GM04503 (cell line): ENCODE measurements around the gene CYP27C1.

Experiments
- DNase-seq: peaks from one replicate; pipeline ENCODE4 v3.0.0-alpha.2; 2012; ENCODE audit warnings: low read depth

The CYP27C1 gene

DNA sequence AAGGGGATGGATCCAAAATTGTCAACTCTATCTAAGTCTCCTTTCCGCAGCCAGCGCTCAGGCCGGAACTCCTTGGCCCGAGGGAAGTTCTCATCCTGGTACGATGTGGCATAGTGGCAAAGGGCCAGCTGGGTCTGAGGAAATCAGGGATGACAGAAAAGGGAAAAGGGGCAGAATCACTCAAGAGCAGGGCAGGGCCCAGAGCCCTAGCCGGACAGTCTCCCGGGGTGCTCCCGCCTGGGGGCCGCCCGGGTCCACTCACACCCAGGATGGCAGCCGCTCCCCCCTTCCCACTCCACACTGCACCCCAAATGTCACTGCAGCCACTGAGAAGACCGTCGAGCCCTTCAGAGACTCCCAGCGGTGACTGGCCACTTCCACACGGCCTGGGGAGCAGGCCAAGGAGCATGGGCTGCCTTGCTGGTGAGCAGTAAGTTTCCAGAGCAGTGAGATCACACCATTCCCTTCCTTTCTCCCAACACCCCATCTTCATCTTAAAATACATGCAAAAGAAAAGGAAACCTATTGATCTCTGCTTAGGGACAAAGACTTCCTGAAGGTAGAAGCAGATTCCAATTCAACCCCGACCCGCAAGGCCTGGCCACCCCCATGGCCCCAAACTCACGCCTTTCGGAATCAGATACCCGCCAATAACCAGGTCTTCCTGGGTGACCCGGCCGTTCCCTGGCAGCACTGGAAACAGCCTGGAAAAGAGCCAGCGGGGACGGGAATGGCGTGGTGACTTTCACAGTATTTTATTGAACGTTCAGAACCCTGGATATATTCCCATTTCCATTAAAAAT lies 26.7 kb downstream of the CYP27C1 start:
- peak; percentile 30 for DNase-seq

DNA sequence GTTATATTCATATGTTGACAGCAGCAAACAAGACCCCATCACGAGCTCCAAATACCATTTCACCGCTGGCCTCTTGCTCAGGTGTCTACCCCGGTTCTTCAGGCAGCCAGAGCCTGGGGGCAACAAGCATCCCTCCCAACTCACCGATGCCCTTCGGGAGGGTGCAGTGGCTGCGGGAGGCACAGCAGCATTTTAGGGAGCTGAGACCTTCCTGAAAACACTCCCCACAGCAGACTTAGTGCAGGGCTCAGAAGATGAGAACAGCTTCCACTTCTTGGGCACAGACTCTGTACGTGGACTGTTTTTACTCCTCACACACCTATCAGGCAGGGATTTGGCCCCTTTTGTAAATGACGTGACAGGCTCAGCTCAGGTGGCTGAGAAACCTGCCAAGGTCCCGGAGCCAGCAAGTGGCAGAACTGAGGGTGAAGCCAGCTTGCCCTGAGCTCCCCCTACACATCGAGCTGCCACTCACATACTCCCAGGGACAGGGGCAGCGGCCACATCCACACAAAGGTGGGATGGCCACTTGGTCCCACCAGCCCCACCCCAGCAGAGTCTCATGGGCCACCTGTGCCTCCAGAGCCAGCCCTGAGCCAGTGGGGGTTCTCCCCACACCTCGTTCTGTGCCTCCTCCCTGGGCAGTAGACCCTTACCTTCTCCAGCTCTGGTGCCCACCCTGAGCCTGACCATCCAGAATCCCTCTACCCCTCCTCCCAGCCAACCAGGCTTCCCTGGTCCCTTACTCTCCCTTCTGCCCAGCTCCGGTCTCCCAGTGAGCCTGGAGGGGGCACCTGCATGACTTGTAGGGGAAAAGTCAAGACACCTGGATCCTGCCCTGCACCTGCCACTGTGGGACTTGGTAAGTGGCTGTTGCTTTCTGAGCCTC lies 28.5 kb downstream of the CYP27C1 start:
- DNase-seq: no peak

DNA sequence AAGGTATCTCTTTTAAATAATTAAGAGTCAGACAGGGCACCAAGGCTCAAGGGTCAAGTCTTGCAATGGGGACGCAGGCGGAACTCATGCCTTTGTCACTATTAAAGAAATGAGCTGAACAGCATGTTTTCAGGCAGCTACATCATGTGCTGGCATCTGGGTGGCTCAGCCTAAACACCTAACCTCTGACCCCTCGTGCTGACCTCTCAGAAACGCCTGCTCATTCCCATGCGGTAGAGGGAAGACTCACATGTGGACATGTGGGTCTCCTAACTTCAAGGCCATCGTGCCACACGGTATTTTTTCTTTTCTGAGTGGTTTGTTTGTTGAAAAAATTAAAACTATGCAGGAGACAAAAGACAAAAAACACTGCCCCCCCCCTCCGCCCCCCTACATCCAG lies 31.3 kb downstream of the CYP27C1 start:
- no peak for DNase-seq

DNA sequence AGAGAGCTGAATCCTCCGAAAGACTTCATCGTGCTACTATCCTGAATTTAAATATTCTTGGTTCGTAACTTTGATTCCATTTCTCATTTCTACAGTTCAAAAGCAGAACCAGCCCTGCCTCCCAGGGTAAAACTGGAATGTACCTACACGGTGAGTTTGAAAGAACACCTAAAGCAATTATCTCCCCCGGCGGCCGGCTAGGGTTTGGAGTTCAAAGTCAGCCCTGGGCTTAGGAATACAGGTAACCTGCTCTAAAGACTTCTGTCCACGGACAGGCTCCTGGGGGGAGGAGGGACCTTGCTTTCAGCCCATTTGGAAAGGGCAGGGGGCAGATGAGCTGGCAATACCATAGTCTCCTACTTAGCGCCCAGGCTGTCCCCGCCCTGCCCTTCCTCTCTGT lies 32.3 kb downstream of the CYP27C1 start:
- no peak for DNase-seq

DNA sequence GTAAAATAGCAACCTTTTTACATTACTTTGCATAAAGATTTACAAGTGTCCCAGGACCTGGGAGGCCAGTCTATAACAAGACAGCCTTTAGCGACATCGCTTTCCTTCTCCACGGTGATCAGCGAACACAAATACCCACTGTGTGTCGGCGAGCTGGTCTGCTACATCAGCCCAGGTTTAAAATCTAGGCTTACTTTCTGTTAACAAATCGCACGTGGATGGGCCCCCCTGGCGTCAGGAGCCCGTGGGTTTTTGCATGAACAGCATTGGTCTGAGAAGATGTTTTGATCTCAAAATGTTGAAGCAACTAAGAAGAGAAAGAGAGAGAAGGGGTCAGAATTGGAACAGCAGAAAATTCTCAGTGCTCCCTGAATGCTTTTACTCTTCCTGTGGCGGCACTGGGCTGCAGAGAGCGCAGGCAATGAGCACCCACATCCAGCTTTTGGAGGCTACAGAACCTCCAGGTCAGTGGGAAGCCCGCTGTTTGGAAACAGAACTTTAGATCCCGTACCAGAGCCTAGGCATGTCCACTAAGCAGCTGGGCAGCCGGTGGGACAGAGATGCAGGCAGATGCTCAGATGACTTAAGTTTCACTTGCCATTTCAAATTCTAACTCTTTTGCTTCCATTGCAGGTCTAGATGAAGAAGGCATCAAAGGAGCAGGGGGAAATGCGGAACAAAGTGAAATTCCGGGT lies 32.9 kb downstream of the CYP27C1 start:
- no peak for DNase-seq

DNA sequence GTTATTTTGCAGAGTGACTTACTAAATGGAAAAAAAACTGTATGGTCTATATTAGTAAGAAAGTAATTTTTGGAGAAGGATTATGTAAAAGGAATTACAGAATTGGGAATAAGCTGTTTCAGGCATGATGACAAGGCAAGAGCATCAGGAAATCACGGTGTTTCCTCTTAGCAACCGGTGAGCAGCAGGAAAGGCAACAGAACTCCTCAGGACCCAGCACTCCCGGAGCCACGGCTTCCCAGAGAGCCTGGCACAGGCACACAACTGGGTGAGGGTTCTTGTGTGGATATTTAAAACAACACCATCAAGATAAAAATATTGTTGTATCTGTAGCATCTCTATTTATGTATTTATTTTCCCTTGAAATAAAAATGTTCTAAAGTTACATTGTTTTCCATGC lies 34.4 kb downstream of the CYP27C1 start:
- no peak for DNase-seq

DNA sequence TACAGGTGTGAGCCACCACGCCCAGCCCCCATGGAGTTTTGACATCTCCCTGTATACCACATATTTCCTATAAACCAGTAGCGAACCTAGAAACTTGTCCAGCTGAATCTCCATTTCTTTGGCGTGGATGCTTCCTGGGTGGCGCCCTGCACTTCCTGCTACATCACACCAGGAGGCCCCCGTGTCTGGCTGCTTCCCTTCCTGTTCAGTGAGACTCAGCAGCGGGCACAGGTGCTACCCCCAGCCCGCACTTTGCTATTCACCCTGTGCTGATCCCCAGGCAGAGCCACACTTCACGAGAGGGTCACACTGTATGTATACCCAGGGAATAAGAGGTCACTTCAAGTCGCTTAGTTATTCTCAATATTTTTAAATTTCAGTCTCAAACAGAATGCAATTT lies 35.0 kb downstream of the CYP27C1 start:
- no peak for DNase-seq

DNA sequence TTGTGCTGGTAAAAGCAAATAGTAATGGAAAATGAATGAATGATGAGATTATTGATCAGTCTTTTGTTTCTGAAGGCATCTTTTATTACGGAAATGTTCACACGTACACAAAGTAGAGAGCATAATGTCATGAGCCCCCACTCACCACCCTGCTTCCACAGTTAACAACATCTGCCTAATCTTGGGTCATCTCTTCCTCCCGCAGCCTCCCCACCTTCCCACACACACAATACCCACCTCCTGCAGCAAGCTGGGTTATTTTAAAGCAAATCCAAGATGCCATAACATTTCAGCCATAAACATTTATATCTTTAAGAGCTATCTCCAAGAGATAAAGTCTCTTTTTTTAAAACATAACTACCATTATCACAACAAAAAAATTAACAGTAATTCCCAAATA lies 36.3 kb downstream of the CYP27C1 start:
- no peak for DNase-seq

DNA sequence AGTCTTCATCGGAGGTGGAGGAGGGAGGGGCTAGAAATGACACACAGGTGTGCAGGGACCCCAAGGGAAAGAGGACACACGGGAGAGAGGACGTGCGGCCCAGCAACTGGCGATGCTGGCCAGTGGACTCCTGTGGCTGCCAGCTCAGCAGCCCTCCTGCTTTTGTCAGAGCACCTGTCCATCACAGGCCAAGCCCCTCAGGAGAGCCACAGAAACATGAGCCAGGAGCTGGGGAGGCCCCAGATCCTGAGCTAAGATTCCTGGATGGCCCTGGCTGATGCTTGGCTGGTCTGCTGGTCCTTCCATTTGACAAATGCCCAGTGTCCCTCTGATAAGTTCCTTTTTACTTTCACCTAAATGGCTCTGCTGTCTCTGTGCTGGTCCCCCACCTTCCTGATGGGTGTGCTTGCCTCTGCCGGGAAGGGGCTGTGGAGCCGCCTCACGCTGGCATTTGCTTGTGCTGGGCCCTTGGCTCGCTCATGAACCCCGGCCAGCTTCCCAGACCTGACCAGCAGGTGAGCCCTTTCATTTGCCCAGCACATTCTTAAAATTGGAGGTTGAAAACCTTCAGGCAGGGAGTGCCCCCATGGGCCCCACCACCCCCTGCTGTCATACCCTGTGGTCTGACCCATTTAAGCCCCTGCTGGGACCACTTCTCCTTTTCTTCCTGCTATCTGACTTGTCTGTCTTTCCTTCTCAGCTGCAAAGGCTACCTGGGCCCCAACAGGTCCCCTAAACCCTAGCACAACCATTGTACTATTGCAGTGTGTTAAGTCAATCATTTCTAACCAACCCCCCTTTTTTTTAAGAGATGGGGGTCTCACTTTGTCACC lies 37.3 kb downstream of the CYP27C1 start:
- DNase-seq: no peak

DNA sequence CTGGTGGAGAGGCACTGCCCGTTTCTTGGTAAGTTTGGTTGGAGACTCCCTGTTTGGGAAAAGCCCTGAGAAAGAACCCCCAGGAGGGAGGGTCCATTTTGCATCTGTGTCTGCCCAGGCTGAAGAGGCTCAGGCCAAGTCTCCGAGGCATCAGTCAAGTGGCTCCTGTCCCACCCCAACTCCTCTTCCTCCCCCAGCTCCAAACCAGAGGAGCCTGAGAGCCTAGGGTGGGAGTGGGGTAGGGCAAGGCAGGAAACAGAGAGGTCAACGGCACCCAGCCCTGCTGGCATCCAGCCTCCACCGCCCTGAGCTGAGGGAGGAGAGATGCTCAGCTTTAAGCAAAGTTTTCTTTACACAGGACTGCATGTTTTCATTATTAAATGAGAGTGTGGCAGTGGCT lies 38.2 kb downstream of the CYP27C1 start:
- DNase-seq: no peak

DNA sequence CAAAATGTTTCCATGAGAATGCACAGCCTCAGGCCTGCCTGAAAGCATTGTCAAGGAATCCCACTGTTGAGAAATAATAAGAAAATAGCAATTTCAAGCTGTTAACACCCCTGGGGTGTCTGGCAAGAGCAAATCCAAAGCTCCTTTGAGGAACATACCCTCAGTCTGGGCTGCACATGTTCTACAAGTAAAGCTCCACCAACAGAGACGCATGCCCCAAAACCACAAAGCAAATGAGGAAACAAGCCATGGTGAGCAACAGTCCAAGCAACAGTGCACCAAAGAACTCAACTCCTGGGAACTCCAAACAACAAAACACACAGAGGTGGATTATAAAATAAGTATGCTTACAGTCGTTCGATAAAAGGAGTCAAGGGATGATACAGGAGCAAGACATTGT lies 40.3 kb downstream of the CYP27C1 start:
- DNase-seq: peak; percentile 77

DNA sequence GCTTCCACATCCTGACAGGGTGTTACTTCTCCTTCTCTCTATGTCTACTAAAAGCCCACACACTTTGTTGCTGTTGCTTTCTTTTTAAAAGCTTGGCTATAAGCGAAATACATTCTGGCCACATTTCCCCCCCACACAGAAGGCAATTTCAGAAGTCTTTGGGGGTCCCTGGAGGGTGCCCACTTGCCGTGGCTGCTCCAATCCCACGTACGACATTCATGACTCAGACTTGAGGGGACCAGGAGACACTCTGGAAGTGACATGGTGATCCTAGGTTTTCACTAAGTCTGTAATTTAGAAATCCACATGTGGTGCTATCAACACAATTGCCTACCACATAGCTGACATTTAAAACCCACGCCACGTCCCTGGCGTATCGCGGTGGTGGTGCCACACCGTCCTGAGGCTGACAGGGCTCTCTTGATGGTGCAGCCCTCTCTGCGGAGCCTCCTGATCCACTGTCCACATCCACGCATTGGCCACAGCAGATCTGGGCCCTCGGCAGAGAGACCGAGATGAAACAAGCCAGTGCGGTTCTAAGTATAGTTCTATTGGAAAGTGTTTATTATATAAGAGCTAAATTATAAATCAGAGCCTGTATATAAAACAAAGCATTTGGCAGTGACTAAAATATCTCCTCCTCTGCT lies 42.4 kb downstream of the CYP27C1 start:
- no peak for DNase-seq

DNA sequence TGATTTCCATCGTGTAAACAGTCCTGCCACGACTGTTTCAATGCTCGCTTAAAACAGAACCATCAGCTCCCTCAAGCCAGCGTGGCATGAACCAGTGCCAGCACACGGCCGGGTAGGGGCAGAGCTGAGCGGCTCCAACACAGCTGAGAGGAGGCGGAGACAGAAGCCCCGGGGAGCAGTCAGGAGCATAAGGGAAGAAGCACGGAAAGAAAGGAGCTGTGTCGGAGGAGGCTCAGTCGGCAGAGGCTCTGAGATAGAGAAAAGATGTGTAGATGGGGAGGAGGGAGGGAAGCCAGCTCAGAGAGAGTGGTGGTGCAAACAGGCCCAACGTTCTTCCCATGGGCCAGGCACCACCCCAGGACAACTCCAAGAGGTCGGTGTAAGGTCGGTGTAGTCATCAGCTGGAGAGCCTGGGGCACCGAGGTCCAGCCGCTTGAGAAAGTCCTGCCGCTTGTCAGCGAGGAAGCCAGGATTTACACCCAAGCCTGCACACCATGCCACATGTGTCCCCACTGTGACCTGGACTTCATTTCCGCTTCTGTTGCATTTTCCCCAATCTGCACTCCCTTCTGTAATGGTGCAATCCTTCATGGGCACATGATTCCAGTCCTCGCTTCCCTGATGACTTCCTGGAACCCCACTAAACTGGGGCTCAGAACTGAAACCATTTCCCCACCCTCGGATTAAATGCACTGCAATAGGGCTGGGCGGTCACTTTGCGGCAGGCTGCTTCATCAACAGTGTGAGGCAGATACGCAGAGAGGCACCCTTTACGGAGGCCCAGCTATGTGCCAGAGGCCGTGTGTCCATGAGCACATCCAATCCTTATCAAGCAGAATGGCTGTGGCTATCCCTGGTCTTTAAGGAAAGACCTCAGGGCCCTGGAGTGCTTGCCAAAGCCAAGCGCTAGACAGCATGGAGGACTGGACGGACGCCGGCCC lies 43.5 kb downstream of the CYP27C1 start:
- DNase-seq: peak; percentile 84

DNA sequence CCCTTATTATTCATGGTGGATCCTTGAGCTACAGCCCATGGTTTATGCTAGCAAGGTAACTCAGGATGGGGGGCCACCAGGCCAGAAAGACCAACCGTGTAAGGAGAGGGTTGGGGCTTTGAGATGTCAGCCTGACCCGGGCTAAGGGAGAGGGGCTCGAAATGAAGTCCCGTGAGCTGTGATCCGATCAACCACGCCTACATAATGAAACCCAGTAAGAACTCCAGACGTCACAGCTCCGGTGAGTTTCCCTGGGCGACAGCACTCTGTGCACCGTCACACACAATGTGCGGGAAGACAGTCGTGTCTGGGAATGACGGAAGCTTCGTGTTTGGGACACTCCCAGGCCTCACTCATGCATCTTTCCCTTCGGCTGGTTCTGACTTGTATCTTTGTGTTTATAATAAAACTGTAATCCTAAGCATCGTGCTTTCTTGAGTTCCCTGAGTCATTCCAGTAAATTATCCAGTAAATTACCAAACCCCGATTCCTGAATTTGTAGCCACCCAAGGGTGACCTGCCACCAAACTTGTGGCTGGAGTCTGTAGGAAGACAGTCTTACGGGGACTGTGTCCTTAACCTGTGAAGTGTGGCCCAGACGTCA lies 44.2 kb downstream of the CYP27C1 start:
- peak; percentile 67 for DNase-seq

DNA sequence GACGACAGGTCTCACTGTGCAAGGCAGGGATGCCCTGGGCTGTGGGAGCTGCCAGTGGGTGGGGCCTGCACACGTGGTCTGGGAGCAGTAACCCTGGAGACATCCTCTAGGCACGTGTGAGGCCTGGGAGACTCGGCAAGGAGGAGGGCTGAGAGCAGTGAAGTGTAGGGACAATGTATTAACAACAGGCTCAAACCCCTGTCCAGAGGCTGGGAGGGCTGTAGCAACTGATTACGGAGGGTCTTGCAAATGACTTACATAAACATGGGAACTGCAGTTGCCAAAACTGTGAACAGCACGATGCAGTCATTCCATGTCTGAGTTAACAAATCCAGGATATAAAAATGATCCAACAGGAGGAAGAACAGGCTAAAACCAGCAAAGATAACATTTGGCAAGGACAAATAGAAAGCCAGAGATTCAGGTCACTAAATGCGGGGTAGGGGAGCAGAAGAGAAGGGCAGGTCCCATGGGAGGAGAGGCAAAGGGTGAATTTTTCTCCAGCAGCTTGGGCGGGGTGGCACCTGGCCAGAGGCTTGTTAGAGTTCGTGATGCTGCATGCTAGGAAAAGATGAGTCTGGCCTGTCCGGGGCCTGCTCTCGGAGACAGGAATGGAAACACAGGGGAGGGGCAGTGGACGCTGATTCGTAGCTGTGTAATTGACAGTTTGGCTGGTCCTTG lies 44.9 kb downstream of the CYP27C1 start:
- no peak for DNase-seq

DNA sequence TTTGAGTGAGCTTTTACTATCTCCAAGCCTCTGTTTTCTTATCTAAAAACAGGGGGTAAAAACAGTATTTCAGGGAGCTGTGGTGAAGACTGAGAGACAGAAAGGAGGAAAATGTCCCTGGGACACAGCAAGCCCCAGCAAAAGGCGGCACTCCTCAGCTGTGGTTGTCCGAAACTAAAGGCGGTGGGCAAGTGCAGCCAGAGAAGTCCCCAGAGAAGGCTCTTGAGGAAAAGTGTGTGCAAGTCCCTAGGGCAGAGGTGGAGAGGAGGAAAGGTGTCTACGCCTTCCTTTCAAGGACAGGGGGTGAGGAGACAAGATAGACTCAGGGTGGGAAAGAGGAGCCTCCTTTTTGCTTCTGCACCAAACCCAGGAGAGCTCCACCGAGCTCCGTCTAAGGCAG lies 45.5 kb downstream of the CYP27C1 start:
- no peak for DNase-seq

DNA sequence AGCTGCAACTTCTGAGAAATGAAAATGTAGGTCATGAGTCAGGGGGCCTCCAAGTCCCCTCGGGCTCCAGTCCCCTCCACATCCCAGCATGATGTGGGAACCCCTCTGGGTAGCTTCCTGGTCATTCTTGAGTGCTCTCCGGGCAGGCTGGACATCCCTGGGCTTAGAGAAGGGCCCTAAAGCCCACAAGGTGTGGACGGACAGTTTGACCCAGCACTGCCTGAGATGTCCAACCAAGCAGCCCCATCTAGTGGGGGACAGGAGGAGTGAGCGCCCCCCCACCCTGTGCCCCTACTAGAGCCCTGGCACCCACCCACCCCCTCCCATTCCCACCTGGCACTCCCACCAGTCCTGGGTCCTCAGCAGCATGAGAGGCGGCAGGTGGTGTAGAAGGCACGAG lies 46.0 kb downstream of the CYP27C1 start:
- DNase-seq: no peak

DNA sequence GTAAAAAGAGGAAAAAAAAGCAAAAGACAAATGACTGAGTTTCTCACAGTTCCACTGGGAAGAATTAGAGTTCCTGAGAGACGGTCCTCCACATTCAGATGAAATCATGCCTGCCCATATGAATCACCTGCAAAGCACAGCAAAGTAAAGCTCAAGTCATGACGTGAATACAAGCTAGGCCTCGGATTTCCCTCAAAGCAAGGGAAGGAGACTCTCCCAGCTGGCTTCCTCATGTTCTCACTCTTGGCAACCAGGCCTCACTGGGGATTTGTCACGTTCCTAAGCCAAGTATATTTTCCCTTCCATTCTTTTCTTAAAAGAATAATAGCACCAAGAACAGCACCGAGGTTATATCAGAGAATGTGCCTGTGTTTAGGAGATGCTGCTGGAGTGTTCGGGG lies 47.0 kb downstream of the CYP27C1 start:
- peak; percentile 91 for DNase-seq

DNA sequence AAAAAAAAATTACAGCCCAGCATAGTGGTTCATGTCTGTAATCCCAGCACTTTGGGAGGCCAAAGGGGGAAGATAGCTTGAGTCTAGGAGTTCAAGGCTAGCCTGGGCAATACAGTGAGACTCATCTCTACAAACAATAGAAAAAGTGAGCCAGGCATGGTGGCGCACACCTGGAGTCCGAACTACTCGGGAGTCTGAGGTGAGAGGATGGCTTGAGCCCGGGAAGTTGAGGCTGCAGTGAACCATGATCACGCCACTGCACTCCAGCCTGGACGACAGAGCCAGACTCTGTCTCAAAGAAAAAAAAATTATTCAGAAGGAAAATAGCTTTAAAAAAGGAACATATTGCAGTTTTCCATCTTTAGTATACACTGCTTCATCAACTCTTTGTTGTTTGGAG lies 47.8 kb downstream of the CYP27C1 start:
- no peak for DNase-seq
